ENCODE results near the gene PRR29. TPM values are rescaled to one million over a fixed set of nuclear protein-coding genes. Genes with fewer than 3 reads are reported as not detected.

Gene PRR29
- total RNA-seq, 1 experiment from 2014 or later: 0.77 TPM

- H3K9me3 ChIP-seq (ENCODE audit: low read length): no peaks in the 10 kb centered on the region
- H3K27ac ChIP-seq (ENCODE audit: low read length): no peak overlapping the region
- CTCF ChIA-PET: no interaction called here
- peak; percentile 24 for DNase-seq
- no peaks in the 10 kb centered on the region for H3K79me2 ChIP-seq (ENCODE audit: low read length)
- no peaks in the 10 kb centered on the region for H3K27me3 ChIP-seq (ENCODE audit: low read length)
- H2AFZ ChIP-seq (ENCODE audit: low read length): no peak overlapping the region
- peak; percentile 53; the same call in 1 of the 2 replicates for ATAC-seq
- H4K20me1 ChIP-seq (ENCODE audit: low read length): no peaks in the 10 kb centered on the region
- intact Hi-C loops (cut with micrococcal nuclease): no loop called here
- no peak overlapping the region for H3K9ac ChIP-seq (ENCODE audit: low read length)
- POLR2A ChIA-PET (ENCODE audit: unreplicated experiment): interaction anchor here (0.7 kb wide), 1 partner anchor 263 kb away, joined by 5 read pairs; the partner anchor contains the start of gene CCDC47
- no peaks in the 10 kb centered on the region for H3K4me1 ChIP-seq (ENCODE audit: insufficient read depth, low read length)
- no peaks in the 10 kb centered on the region for H3F3A ChIP-seq (ENCODE audit: low read length, unreplicated experiment)
- TF ChIP-seq EZH2 (IDR thresholded peaks at IDR 0.05; ENCODE audit: low read length, unreplicated experiment) (no peak), EZH2phosphoT487 (IDR thresholded peaks at IDR 0.05; ENCODE audit: borderline replicate concordance, low read length) (no peak)
- TF ChIP-seq, protein P1, sequence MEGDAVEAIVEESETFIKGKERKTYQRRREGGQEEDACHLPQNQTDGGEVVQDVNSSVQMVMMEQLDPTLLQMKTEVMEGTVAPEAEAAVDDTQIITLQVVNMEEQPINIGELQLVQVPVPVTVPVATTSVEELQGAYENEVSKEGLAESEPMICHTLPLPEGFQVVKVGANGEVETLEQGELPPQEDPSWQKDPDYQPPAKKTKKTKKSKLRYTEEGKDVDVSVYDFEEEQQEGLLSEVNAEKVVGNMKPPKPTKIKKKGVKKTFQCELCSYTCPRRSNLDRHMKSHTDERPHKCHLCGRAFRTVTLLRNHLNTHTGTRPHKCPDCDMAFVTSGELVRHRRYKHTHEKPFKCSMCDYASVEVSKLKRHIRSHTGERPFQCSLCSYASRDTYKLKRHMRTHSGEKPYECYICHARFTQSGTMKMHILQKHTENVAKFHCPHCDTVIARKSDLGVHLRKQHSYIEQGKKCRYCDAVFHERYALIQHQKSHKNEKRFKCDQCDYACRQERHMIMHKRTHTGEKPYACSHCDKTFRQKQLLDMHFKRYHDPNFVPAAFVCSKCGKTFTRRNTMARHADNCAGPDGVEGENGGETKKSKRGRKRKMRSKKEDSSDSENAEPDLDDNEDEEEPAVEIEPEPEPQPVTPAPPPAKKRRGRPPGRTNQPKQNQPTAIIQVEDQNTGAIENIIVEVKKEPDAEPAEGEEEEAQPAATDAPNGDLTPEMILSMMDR (conservative IDR thresholded peaks at IDR 0.05; ENCODE audit: low read depth, low read length): peak; percentile 55
- no peak overlapping the region for H3K4me3 ChIP-seq (ENCODE audit: low read length)
- no peaks in the 10 kb centered on the region for H3K9me2 ChIP-seq (replicated peaks; ENCODE audit: low read length)
- H3K4me2 ChIP-seq (ENCODE audit: low read length): no peak overlapping the region
- H3K36me3 ChIP-seq (ENCODE audit: low read depth, low read length): no peaks in the 10 kb centered on the region
- no TSS peak for BruUV-seq (replicated peaks)
These were observed 38.2 kb downstream of the PRR29 start for GRCh38 chr17:64036198-64036922.

DNA sequence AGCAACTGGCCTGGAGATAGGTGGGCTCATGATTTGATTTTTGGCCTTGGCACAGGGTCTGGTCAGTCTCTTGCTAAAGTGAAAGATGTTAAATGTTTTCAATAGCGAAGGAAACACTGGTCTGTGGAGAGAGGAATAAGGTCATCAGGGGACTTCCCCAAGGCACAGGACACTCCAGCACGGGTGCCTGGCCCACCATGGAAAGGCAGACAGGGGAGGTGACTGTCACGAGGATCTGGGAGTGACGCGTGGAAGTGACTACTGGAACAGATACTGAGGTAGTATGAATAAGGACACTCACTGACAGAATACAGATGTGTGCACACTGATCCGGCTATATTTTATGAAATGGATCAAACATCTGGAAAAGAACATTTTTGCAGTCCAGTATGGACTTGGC lies 39.0 kb downstream of the PRR29 start:
- no peak for DNase-seq
- Histone ChIP-seq H2AFZ (ENCODE audit: low read length) (no peak overlapping the region), H3K27me3 (ENCODE audit: low read length) (no peaks in the 10 kb centered on the region), H3K9me3 (ENCODE audit: low read length) (no peaks in the 10 kb centered on the region), H3K9ac (ENCODE audit: low read length) (no peak overlapping the region), H3K4me1 (ENCODE audit: insufficient read depth, low read length) (no peaks in the 10 kb centered on the region), H4K20me1 (ENCODE audit: low read length) (no peaks in the 10 kb centered on the region), H3K36me3 (ENCODE audit: low read depth, low read length) (no peaks in the 10 kb centered on the region), H3K9me2 (replicated peaks; ENCODE audit: low read length) (no peaks in the 10 kb centered on the region), H3F3A (ENCODE audit: low read length, unreplicated experiment) (no peaks in the 10 kb centered on the region), H3K79me2 (ENCODE audit: low read length) (no peaks in the 10 kb centered on the region), H3K27ac (ENCODE audit: low read length) (no peak overlapping the region), H3K4me3 (ENCODE audit: low read length) (no peak overlapping the region), H3K4me2 (ENCODE audit: low read length) (no peak overlapping the region)
- CTCF ChIA-PET: no interaction called here
- ATAC-seq: no peak
- no TSS peak for BruUV-seq (replicated peaks)
- POLR2A ChIA-PET (ENCODE audit: unreplicated experiment): no interaction called here
- intact Hi-C loops (cut with micrococcal nuclease): no loop called here
- TF ChIP-seq, protein P1 (conservative IDR thresholded peaks at IDR 0.05; ENCODE audit: low read depth, low read length): no peak
- no peak for TF ChIP-seq EZH2 (IDR thresholded peaks at IDR 0.05; ENCODE audit: low read length, unreplicated experiment)
- TF ChIP-seq EZH2phosphoT487 (IDR thresholded peaks at IDR 0.05; ENCODE audit: borderline replicate concordance, low read length): no peak

DNA sequence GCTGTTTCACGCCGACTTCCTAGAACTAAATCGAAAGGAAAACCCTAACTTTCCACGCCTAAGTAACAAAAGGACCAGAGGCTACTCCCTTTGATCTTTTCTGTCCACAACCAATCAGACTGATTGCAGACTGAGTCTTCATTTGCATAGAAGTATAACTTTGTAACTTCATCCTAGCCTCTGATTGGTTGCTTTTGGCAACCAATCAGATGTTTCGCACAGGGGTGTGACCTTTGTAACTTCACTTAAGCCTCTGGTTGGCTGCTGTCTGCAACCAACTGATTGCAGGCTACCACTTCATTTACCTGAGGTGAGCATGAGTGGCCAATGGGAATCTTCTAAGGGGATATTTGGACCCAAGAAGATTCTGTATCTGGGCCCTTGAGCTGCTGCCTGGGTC lies 39.7 kb downstream of the PRR29 start:
- Histone ChIP-seq H4K20me1 (ENCODE audit: low read length) (no peaks in the 10 kb centered on the region), H3K4me1 (ENCODE audit: insufficient read depth, low read length) (no peaks in the 10 kb centered on the region), H2AFZ (ENCODE audit: low read length) (no peak overlapping the region), H3K9ac (ENCODE audit: low read length) (no peak overlapping the region), H3K9me2 (replicated peaks; ENCODE audit: low read length) (no peaks in the 10 kb centered on the region), H3K27ac (ENCODE audit: low read length) (no peak overlapping the region), H3K27me3 (ENCODE audit: low read length) (no peaks in the 10 kb centered on the region), H3F3A (ENCODE audit: low read length, unreplicated experiment) (no peaks in the 10 kb centered on the region), H3K4me3 (ENCODE audit: low read length) (no peak overlapping the region), H3K79me2 (ENCODE audit: low read length) (no peaks in the 10 kb centered on the region), H3K36me3 (ENCODE audit: low read depth, low read length) (no peaks in the 10 kb centered on the region), H3K4me2 (ENCODE audit: low read length) (no peak overlapping the region), H3K9me3 (ENCODE audit: low read length) (no peaks in the 10 kb centered on the region)
- ATAC-seq (no peak), DNase-seq (no peak)
- POLR2A ChIA-PET (ENCODE audit: unreplicated experiment): no interaction called here
- intact Hi-C loops (cut with micrococcal nuclease): no loop called here
- TF ChIP-seq EZH2 (IDR thresholded peaks at IDR 0.05; ENCODE audit: low read length, unreplicated experiment) (no peak), EZH2phosphoT487 (IDR thresholded peaks at IDR 0.05; ENCODE audit: borderline replicate concordance, low read length) (no peak)
- TF ChIP-seq, protein P1 (conservative IDR thresholded peaks at IDR 0.05; ENCODE audit: low read depth, low read length): no peak
- no TSS peak for BruUV-seq (replicated peaks)
- CTCF ChIA-PET: no interaction called here

Measured in PC-3 (cell line).